GM19238 (cell line): ENCODE measurements around the gene ZNF200.
A peak's percentile ranks its signal among the peaks of the same experiment; 100 is the strongest.
"Not testable (repeated sequence)": the region's sequence is repeated elsewhere in the genome, so short reads cannot be mapped to it uniquely, and the experiment has no call there.

ENCODE experiments used
- DNase-seq: peaks from one replicate; pipeline ENCODE4 v3.0.0; 2011; ENCODE audit warnings: low spot score; ENCODE audit not compliant: insufficient read length

Gene ZNF200, protein sequence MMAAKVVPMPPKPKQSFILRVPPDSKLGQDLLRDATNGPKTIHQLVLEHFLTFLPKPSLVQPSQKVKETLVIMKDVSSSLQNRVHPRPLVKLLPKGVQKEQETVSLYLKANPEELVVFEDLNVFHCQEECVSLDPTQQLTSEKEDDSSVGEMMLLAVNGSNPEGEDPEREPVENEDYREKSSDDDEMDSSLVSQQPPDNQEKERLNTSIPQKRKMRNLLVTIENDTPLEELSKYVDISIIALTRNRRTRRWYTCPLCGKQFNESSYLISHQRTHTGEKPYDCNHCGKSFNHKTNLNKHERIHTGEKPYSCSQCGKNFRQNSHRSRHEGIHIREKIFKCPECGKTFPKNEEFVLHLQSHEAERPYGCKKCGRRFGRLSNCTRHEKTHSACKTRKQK

DNA sequence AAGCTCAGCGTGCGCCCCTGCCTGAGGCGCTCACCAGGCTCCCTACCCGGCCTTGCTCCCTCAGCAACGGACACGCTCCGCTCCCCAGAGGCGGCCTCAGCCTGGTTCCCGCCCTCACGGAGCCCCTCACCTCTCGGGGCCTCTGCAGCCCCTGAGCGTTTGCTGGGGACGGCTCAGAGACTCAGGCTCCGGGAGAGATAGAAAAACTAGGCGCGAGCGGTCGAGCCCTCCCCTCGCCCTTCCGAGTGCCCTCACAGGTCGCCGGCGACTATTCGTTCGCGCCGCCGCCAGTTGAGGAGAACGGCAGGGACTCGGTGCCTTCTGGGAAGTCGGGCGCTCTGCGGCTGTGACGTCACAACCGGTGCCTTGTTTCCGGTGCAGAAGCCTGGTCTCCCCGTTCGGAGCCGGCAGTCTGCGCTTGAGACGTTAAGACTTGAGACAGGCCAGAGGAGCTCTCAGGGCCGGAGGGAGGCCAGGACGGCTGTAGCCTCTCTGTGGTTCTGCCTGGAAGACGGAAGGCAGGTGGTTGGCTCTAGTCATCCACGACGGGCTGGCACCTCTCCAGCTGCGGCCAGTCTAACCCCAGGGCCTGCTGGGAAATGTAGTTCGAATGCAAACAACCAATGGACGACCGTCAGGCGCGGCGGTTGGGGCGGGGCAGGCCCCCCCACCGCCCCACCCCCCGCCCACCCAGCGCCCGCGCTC, at the start of gene ZNF200:
ZNF200 (minus strand) TSS at position 302 of the 705 bp plus-strand sequence. CDS start 1,403 bp downstream, outside the sequence.
- peak; percentile 97 for DNase-seq

DNA sequence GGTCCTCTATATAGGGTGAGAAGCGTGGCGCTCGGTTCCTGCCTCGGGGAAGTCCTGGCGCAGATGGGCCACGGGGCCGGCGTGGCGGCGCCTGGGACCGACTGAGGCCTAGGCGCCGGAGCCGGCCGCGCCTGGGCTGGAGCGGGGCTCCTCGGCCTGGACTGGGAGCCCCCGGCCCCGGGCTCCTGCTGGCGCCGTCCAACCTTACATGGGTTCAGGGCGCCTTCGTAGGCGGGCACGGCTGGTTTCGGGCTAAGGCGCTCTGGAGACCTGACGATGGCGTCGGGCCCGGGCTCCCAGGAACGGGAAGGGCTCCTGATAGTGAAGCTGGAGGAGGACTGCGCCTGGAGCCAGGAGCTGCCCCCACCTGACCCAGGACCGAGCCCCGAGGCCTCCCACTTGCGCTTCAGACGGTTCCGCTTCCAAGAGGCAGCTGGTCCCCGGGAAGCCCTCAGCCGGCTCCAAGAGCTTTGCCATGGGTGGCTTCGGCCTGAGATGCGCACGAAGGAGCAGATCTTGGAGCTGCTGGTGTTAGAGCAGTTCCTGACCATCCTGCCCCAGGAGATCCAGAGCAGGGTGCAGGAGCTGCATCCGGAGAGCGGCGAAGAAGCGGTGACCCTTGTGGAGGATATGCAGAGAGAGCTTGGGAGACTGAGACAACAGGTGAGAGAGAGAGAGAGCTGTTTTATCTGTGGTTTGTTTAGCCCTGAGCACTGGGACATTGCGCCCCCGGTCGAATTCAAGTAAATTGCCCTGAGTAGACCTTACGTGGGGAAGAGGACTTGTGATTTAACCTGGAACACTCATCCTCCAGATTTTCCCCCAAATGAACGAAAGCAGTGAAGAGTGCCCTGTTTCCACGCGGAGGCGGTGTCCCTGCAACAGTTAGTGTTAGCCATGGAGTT, 48.8 kb upstream of the ZNF200 start:
- DNase-seq = no peak

DNA sequence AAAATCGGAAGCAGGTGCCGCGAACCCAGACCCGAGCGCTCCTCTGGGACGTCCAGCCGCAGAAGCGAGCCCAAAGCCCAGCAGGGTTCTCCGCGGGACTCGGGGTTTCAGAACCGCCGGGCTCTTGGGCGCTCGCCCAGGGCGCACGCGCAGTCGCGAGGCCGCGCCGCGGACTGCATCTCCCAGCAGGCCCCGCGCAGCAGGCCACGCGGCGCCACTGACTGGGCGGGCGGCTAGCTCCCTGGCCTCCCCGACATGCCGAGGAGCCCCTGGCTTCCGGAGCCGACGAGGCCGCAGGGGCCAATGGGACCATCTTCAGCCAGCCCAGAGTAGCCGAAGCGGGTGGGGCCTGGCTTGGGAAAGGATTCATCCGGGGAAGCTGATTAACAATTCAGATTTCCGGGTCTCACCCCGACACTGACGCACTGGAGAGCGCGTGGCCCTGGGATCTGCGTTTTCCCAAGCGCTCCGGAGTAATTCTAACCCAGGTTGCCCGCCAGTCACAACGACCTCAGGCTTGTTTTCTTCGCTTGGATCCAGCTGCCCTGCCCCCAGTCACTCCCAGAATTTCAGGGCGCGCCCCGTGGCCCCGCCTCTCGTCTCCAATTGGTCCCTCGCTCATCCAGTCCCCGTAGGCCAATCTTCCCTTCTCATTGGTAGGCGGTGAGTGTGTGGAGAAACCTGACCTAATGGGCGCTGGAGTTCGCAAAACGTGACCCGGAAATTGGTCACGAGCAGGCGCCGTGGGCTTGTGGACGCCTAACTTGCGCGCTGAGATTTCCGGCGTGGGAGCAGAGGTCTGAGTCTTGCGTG, 48.0 kb upstream of the ZNF200 start, which contains the start of gene ZNF263:
ZNF263 (plus strand) TSS at position 762 of the 813 bp plus-strand sequence. CDS start 328 bp downstream, outside the sequence.
- DNase-seq = peak; percentile 96

DNA sequence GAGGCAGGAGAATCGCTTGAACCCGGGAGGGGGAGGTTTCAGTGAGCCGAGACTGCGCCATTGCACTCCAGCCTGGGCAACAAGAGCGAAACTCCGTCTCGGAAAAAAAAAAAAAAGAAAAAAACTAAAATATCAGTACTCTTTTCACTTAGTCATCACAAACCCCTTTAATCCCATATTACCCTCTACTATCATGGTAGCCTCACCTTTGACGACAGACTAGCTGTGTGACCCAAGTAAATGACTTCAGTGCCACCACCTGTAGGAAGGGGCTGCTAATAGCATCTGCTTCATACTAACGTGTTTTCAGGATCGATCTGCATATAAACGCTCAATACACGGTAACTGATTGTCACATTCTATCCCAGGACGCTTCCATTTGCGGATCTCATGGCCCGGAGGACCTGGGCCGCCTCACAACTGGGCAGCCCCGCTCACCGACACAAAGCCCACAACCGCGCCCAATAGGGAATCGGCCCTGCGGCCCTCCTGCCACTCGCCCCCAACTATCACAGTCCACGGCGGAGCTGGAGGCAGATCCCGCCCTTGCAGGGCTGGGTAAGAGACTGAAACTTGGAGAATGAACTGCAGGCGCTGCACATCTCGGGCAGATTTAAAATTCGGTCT, 47.3 kb upstream of the ZNF200 start:
- no peak for DNase-seq

DNA sequence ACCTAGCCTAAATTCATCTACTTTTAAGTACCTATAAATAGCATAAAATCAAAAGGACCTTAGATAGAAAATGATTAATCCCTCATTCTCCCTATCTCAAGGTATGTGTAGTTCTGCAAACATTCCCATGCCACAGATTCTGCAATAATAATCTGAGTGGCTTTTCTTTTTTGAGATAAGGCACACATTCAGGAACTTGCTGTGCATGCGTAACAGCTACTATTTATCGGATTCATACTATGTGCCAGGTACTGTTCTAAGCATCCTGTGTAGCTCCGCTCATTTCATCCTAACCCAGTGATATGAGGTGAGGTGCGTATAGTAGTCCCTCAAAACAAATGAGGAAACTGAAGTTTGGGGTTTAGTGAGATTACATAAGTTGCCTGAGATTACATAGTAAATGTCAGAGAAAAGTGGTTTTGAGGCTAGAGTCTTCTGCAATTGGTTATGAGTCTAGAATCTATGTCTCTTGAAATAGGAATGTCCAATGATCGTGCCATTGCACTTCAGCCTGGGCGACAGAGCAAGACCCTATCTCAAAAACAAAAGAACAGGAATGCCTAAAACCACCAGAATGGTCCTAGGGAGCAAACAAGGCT, 46.4 kb upstream of the ZNF200 start:
- no peak for DNase-seq

DNA sequence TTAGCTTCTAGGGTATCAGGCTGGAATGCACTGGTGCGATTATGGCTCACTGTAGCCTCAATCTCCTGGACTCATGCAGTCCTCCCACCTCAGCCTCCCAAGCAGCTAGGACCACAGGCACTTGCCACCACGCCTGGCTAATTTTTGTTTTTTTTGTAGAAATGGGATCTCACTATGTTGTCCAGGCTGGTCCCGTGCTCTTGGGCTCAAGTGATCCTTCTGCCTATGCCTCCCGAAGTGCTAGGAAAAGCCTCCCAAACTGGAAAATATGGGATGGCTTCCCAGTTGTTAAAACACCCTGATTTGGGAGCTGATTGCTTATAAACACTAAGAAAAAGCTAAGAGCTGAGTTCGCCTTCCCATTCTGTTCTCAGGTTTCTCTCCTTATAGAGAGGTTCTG, 41.7 kb upstream of the ZNF200 start:
- no peak for DNase-seq

DNA sequence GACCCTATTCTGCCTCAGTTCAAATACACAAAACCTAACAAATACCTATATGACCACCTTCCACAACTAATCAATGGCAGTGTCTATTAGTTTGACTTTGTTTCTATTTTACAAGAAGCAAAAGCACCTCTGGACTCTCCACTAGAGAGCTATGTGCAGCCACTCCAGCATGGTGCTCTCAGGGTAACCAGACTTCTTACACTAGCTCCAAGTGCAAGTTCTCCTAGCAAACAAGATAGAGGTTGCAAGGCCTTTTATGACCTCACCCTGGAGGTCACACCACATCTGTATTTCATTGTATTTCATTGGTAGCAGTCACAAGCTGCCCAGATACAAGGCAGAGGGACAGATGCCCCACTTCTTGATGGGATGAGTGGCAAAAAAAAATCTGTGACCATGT, 40.0 kb upstream of the ZNF200 start:
- no peak for DNase-seq

DNA sequence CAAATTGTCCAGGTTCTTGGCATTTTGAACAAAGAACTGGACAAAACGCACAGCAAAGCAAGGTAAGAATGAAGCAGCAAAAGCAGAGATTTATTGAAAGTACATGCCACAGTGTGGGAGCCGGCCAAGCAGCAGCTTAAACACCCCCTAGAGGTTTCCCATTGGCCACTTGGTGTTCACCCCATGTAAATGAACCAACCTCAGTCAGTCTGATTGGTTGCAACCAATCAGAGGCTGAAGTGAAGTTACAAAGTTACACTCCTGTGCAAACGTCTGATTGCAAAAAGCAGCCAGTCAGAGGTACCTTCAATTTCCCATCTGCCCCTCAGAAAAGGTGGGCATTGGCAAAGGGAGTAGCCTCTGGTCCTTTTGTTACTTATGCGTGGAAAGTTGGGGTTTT, 39.5 kb upstream of the ZNF200 start:
- DNase-seq = no peak

DNA sequence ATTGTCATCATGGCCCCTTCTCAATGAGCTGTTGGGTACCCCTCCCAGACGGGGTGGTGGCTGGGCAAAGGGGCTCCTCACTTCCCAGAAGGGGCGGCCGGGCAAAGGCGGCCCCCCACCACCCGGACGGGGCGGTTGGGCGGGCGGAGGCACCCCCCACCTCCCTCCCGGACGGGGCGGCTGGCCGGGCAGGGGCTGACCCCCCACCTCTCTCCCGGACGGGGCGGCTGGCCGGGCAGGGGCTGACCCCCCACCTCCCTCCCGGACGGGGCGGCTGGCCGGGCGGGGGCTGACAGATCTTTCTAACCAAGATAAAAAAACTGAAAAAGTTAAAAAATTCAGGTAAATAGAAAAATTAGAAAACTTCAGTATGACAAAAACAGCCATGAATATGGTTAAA, 36.3 kb upstream of the ZNF200 start:
- not testable (repeated sequence) for DNase-seq

DNA sequence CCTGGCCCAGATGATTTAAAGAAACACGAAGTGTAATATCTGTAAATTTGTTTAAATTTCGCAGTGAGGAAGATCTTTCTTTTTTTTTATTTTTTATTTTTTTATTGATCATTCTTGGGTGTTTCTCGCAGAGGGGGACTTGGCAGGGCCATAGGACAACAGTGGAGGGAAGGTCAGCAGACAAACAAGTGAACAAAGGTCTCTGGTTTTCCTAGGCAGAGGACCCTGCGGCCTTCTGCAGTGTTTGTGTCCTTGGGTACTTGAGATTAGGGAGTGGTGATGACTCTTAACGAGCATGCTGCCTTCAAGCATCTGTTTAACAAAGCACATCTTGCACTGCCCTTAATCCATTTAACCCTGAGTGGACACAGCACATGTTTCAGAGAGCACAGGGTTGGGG, 35.8 kb upstream of the ZNF200 start:
- not testable (repeated sequence) for DNase-seq

DNA sequence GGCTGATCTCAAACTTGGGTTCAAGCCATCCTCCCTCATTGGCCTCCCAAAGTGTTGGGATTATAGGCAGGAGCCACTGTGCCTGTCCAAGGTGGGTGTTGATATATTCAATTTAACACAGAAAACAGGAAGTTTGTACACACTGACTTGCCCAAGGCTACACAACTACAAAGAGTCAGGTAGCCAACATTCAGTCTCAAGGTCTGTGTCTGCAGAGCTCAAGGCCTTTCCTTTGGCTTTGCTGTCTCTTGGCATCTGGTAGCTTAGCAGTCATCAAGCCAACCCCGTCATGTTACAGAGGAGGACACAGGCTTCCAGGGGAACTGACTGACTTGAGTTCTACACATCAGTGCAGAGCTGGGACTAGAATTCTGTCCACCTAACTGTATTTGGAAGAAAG, 33.3 kb upstream of the ZNF200 start:
- no peak for DNase-seq

DNA sequence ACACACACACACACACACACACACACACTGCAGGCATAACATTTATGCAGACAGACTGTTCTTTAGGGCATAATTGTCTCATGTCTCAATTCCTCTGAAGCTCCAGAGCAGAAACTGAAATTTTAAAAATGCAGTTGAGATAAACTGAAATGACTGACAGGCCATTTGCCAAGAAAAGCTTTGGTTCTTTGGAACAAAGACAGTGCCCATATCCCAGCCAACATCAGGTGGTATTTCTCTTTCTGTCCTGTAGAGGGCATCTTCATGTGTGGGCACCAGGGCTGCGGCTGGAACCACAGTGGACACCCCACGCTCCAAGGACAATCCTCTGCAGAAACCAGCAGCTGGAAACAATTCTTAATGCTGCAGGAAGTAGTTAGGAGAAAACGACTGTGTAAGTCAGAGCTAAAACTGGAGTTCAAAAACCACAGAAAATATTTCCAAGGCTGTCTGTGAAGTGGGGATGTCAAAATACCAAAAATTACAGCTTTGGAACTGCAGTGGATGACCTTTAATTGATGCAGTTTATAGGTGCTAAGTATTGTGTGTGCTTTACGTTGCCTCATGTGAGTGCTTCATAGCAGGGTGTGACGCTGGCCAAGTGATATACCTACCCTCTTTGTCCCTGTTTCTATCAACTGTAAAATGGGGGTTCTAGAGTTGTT, 32.0 kb upstream of the ZNF200 start:
- DNase-seq = no peak

DNA sequence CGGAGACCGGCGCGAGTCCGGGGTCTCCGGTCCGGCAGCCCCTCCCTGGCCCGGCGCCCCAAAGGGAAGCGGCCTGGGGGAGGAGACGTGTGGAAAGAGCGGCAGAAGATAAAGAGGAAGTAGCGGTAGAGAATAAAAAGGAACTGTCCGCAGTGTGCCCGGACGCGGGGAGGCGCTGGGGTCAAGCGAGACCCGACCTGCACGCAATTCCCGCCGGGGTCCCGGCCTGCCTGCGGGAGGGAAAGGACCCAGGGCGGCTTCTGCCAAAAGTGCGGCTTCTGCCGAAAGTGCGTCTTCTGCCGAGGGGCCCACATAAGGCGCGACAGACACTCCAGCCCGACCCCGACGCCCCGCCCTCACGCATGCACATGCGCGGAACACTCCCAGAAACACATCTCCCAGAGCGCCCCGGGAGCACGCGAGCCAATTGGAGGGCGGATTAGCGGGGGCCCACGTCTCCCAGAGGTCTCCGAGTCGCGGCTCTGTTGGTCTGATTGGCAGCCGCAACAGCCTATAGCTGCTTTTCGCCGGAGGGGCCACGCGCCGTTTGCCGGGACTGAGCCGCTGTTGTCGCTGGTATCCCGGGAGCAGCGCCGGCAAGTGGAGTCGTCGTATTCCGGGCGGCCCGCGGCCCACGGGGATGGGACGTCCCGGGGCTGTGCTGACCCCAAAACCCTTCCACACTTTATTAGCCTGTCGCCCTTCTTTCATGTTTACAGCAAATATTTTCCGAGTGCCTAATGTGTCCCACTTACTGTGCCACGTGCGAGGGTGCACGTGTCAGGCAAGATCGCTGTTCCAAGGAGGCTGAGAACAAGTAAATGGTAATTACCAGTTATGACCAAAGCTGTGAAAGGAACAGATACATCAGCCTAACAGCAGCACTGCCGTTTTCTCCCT, 29.4 kb upstream of the ZNF200 start:
- DNase-seq = peak; percentile 97

DNA sequence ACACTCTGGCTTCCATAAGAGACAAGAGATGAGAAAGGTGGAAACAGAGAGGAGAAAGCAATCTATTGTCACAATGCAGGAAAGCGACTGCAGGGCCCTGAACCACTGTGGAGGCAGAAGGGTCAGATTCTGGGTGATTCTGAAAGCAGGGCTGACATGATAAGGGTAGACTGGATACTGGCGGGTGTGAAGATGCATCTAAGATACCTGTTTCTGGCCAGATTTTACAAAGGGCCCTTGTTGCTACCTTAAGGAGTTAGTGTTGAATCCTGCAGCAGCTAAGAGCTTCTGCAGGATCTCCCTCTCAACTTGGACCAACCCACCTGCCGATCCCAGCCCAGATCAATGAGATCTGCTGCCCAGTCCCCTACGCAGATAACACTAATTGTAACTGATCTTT, 27.6 kb upstream of the ZNF200 start:
- DNase-seq = no peak

DNA sequence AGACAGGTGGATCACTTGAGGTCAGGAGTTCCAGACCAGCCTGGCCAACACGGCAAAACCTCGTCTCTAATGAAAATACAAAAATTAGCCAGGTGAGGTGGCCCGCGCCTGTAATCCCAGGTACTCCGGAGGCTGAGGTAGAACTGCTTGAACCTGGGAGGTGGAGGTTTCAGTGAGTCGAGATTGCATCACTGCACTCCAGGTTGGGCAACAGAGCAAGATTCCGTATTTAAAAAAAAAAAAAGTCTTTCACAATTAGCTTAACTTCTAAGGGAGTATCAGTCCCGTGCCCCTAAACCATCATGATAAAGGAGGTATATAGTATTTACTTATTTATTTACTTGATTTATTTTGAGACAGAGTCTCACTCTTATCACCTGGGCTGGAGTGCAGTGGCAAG, 24.9 kb upstream of the ZNF200 start:
- DNase-seq = no peak

DNA sequence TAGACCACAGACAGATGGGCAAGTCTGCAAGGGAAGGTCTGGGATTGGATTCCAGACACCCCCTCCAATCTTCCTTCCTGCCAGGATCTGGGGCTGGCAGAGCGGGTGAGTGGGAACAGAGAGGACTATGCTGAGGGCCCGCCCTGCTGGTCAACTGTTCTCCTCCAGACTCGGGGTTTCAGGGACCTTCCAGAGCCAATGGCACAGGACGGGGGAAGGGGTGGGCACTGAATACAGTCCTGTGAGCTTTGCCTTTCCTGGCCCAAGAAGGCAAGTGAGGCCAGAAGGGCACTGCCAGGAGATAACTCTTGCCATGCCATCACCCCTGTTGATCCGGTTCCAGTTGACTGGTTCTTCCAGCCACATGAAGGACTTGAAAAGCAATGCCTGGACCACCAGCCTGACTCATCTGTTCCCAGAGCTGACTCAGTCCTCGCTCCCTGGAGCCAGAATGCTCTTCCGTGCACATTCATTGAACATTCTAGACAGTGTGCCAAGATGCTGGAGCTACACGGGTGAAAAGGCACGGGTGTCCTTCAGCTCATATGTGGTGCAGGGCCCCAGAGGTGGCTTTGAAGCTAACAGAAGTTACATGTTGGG, 22.0 kb upstream of the ZNF200 start:
- no peak for DNase-seq

DNA sequence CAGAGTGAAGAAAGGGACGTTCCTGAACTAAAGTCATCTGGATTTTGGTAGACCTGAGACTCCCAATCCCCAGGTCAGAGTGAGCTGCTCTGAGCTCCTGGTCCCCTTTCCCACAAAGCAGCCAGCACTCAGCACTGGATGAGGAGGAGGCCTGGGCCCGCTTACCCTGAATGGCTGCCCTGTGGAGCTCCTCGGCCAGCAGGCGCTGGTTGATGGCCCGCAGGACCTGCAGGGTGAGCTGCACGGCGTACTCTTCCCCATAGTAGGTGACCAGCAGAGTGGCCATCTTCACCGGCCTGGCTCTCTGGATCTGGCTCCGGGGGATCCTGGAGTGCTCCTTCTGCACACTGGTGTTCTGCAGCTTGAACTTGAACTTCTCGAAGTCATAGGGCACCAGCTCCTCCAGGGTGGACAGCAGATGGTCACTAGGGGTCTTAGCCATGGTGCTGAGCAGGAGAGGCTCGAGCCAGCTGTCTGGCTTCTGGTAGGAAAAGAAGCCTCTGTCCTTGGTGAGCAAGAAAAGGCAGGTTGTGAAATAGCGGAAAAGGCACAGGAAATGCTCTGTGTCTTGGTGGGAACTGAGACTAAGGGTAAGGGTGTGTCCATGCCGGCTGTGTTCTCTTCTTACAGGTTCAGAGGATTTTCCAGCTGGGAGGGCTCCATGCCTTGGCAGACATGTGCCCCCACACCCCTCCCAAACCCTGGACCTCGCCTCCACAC, 21.3 kb upstream of the ZNF200 start, which contains the start of gene MEFV:
MEFV (minus strand) TSS at position 488 of the 720 bp plus-strand sequence; CDS start at position 442, 46 bp downstream.
- no peak for DNase-seq
